Measurements from ENCODE around the gene MIEN1.

DNA sequence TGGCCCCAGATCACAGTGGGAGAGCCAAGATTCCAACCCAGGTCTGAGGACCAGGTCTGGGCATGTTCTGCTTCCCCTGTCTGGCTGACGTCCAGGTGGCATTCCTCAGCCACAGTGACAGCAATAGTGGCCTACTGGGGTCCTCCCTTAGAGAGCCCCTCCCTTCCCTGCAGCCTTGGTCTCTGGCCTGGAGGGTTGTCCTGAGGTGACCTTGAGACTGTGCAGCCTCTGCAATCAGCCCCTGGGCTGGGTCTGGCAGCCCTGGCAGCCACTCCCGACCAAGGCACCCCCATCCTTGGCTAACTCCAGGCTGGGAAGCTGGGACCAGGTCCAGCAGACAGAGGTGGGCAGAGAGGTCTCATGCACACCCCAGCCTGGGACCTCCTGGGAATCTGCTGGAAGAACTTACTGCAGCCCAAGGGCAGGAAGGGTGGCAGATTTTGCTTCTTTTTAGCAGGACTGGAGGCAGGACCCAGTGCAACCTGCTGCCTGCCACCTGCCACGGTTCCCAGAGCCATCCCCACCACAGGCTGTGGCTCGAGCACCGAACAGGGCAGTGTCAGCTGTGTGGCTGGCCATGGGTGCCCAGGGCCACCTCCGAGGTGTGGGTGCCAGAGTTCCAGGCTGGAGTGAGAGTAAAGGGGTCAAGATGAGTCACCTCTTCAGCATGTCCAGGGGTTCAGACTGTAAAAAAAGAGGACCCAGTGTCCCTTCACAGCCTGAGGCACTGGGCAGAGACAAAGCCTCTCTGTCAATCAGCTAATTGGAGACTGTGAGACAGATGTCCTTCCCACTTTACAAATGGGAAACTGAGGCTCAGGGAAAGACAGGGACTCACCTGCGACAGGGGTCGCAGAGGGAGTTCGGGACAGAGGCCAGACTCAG lies 20.0 kb upstream of the MIEN1 start:
- TF ChIP-seq, protein P1, sequence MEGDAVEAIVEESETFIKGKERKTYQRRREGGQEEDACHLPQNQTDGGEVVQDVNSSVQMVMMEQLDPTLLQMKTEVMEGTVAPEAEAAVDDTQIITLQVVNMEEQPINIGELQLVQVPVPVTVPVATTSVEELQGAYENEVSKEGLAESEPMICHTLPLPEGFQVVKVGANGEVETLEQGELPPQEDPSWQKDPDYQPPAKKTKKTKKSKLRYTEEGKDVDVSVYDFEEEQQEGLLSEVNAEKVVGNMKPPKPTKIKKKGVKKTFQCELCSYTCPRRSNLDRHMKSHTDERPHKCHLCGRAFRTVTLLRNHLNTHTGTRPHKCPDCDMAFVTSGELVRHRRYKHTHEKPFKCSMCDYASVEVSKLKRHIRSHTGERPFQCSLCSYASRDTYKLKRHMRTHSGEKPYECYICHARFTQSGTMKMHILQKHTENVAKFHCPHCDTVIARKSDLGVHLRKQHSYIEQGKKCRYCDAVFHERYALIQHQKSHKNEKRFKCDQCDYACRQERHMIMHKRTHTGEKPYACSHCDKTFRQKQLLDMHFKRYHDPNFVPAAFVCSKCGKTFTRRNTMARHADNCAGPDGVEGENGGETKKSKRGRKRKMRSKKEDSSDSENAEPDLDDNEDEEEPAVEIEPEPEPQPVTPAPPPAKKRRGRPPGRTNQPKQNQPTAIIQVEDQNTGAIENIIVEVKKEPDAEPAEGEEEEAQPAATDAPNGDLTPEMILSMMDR (IDR thresholded peaks at IDR 0.05) = no peak
- TF ChIP-seq EZH2 (IDR thresholded peaks at IDR 0.05) = no peak

Measured in neural progenitor cell (in vitro differentiated cells).